Stimulated activated CD8-positive, alpha-beta memory T cell treated with anti-CD3 and anti-CD28 coated beads, Interleukin-4, amount 100 ng/mL, for 48 hours (primary cell): ENCODE results near the gene ANXA2.
A peak's percentile ranks its signal among the peaks of the same experiment; 100 is the strongest.
"Not testable (repeated sequence)": the region's sequence is repeated elsewhere in the genome, so short reads cannot be mapped to it uniquely, and the experiment has no call there.

Experiments used
- DNase-seq: peaks from one replicate; pipeline ENCODE4 v3.0.0-alpha.2; 2020

ANXA2 gene

DNA sequence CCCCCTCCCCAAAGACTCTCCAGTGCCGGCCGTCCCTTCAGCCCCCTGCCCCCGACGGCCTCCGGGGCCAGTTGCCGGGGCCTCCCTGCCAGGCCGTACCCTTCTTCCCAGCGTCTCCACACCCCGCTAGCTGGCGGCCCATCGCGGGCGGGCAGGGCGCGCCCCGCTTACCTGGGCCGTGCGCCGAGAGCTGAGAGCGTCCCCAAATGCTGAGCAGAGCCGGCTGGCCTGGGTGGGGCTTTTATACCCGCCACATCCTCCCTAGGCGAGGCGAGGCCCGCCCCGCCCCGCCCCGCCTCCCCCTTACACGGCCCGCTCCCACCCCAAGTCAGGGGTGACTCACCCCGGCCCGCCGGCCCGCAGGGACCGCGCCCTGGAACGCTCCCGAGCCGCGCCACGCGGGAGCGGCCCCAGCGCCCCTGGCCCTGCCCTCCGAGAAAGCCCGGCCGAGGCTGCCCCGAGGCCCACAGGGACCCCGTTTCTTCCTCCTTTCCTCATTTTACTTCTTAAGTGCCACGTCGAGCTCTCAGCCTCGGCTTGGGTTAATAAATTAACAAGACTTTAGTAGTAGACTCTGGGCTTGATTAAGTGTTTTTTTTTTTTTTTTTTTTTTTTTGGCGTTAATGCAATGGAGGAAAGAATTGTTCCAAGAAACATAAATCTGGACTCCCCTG lies at the start of gene ANXA2:
Gene ANXA2 (minus strand): TSS at position 215 of the 674 bp plus-strand sequence. CDS start 11,911 bp downstream, outside the sequence.
- DNase-seq, result peak; percentile 84

DNA sequence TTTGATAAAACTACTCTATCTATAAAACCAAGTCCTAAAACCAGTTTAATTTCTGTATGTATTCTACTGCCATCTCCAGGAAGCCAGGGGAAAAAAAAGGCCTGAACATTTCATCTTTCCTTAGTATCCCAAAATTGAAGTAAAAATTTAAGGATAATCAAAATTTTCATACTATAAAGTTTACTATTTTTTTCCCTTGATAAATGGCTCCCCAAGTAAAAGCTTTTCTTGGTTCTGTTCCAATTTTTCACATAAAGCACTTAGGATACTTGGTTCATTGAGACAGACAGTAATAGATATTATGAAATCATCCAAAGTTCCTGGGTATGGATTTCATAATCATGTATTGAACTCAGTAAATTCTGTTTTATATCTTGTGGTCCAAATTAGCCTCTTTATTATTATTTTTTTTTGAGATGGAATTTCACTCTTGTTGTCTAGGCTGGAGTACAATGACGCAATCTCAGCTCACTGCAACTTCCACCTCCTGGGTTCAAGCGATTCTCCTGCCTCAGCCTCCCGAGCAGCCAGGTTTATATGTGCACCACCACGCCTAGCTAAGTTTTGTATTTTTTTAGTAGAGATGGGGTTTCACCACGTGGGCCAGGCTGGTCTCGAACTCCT lies 46.6 kb upstream of the ANXA2 start:
- DNase-seq, result no peak

DNA sequence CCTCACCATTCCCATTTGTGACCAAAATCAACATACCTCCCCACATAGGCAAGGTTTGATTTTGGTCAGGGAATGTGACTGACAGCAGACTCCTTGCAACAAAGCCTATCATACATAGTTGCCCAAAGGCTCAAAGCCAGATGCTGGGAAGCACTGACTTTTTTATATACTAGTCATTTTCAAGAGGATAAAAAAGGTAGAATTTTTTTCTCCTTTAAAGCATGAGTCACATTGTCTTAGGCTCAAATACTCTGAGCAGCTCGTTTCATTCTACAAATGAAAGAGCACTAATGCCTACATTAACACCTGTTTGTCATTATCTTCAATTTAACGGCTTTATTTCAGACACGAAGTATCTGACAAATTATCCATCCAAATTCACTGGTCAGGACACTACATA lies 45.0 kb upstream of the ANXA2 start:
- no peak for DNase-seq

DNA sequence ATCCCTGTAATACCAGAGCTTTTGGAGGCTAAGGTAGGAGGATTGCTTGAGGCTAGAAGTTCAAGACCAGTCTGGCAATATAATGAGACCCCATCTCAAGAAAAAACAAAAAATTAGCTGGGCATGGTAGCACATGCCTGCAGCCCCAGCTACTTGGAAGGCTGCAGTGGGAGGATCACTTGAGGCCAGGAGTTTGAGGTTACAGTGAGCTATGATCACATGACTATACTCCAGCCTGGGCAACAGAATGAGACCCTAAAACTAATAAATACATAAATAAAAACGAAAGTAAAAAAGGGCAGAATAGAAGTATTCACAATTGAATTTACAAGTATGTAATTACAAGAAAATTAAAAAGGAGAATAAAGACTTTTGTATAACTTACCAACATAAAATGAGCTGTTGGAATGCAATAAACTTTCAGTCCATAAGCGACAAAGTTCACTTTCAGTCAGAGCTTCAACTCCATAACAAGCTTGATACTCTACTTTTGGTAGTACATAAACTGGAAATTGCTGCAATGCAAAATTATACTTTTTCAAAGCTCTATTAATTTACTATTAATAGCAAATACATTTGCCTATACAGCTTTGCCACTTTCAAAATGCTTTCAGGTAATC lies 44.4 kb upstream of the ANXA2 start:
- no peak for DNase-seq

DNA sequence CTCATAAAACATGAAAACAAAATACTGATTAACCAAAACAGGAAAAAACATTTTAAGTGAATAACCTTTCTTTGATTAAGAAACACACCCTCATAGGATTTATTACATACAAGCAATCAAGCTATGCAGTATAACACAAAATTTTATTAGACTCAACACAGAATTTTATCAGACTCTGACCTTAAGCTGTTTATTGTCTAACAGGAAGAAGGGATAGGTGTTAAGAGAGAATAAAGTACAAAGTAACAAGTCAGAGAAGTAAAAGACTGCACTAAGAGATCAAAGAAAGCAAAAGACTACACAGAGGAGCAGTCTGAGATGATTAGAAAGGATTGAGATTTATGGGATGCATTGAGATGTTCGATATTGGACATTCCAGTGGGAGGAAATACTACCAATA lies 43.5 kb upstream of the ANXA2 start:
- no peak for DNase-seq

DNA sequence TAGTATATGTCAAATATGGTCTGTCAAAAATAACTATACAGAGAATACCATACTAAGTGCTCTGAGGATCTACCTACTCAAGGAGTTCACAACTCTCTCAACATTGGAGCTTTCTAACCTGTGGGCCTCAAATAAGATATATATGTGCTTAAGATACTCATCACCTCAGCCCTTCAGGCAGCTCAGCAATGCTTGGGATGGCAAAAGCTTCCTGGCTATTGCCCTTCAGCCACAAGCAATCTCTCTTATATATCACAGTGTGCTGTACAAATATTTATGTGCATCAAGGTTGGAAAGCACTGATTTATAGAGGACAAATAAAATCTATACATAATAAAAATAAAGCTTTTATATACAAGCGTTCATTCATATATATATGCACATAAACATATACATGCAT lies 40.9 kb upstream of the ANXA2 start:
- no peak for DNase-seq

DNA sequence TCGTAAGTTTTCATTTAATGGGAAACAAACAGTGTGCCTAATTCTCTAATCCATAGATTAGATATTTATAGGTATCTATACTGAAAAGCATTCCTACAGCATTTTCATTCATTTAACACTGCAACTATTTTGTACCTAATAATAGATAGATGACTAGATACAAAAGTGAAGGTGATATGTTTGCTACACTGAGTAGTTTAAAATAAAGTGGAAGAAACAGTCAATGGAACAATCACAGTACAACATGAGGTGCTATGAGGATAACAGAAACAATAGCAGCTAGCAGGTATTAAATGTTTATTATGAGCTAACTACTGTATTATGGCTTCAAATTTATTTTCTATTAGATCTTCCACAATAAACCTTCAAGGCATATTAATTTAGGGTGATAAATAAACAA lies 31.1 kb upstream of the ANXA2 start:
- DNase-seq, result no peak

DNA sequence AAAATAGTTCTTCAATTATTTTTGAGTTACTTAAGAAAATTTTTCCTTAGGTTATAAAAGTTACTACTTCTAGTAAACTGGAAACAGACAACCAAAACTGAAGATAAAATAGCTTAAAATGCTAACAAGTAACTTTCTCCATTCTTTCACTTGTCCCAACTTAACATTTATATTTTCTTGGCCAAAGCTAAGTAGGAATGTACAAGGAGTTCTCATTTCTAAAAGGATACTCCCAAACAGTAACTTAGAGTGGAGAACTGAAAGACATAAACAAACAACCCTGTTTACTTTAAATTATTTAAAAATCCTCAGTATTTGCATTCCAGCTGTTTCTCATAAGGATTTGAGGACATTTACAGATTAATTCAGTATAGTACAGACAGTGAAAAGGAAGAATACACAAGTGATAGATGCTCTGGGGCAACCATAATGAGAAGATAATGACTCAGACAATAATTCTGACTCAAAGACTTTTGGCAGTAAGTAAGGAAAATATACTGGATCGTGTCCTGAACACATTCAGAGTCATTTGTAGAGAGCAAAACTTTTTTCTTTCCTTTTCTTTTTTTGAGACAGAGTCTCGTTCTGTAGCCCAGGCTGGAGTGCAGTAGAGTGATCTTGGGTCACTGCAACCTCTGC lies 29.2 kb upstream of the ANXA2 start:
- DNase-seq, result no peak

DNA sequence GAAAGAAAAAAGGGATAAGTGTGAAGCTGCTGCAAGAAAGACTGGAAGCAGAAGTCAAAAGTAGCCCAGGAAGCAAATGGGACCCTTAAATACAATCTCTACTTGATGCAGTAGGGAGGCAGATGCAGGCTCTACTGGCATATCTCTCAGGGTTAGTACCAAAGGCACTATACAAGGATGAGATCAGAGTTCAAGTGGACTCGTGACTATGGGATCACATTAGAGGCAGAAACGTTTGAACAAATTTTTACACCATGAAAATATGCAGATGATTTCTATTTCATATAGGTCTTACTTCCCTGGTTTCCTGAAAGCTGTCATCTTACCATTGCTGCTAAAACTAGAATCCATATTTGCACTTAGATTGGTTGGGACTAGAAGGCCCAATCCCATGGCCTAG lies 27.7 kb upstream of the ANXA2 start:
- no peak for DNase-seq

DNA sequence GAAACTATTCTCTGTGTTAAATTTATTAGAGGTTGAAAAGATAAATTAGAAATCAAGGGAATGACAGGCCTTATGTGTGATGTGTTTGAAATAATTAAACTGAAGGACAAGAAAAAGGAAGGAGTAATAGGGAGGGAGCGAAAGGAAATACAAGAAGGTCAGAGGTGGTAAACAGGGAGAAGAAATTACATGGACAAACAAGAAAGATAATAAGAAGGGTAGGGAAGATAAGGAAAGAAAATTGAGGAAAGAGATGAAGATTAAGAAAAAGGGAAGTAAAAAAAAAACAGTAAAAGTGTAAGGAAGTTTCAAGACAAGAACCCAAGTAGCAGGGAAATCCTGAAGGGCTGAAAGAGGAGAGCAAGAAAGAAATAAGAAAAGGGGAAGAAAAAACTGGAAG lies 26.2 kb upstream of the ANXA2 start:
- DNase-seq, result no peak

DNA sequence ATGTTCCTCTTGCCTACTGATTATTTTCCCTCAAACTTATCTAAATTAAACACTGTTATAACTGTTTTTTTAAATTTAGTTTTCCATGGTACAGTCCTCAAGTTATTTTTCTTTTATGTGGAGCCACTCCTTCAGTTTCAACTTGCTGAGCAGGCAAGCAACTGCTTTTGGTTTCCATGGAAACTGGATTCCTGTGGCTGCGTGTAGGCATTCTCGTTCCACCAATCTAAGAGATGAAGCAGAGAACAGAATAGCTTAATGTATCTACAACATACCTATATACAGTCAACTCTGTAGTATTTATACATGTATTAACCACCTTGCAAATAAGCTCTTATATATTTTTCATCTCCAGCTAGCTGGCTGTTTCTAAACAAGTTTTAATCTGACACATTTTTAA lies 25.8 kb upstream of the ANXA2 start:
- DNase-seq, result no peak

DNA sequence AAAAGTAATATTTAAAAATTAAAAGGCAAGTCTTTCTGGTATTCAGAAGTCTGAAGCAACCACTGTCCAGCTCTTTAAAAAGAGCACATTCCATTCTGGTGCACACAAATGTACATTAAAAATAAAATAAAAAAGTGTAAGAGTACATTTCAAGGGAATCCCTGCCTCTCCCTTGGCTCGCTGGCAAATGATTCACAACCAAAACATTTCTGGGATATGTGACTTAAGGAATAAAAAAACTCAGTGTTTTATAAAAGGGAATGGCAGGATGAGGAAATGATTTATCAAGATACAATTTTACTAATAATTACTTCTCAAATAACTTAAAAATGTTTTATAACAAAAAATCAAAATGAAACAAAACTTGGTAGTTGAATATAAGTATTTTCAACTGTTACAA lies 23.8 kb upstream of the ANXA2 start:
- DNase-seq, result no peak

DNA sequence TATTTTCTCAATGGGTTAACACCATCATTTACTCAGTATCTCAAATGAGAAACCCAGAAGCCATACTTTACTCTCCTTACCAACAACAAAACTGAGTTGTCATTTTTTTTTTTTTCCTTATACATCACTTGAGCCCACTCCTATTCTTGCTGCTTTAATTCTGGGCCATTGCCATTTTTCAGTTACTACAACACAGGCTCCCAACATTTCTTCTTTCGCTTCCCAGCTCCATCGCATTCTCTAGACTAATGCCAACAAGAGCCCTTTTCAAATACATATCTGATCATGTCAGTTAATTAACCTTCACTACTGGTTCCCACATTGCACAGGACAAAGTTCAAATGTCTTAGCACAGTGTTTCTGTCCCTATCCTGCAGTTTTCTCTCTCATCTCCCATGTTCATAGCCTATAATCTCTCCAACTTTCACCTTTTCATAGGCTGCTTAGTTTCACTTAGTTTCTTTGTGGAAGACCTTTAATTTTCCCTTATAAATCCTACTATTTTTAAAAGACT lies 22.5 kb upstream of the ANXA2 start:
- DNase-seq, result no peak

DNA sequence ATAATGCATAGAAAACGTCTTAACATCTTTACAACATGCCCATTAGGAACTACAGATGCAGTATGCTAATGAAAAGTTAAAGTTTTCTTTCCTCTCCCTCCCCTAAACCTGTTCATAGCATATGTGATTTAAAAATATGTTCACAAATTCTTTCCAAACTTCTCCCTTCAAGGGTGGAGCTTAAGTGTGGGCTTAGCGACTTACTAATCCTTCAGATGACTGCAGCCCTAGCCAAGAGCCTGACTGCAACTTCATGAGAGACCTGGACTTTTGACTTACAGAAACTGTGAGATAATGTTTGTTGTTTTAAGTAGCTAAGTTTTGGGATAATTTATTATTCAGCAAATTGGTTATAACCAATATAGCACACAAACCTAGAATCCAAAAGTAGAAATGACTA lies 22.0 kb upstream of the ANXA2 start:
- DNase-seq, result no peak

DNA sequence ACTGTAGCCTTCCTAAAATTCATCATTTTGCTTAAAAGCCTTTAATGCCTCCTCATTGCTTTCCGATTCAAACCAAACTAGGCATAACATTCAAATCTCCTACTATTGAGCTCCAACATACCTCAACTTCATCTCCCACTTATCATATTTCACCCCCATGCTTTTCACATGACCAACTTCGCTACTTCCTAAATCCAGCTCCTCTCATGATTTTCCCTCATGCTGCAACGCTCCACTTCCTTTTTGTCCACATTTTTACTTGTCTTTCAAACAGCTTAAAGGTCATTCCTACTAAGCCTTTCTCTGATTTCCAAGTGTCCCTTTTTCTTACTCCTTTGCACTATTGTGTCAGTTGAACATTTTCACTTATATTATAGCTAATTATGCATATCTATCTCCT lies 20.3 kb upstream of the ANXA2 start:
- DNase-seq, result no peak

DNA sequence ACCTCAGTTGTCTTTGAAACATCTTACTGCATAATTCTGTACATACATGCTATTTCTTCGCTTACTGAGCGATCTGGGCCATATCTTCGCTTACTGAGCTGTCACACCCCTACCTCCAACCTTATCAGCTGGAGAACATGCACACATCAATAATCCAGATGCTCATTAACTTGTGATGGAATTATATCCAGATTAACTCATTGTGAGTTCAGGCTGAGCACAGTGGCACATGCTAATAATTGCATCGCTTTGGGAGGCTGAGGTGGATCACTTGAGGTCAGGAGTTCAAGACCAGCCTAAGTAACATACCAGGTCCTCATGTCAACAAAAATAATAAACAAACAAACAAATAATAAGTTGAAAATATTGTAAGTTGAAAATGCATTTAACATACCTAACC lies 19.3 kb upstream of the ANXA2 start:
- DNase-seq, result no peak

DNA sequence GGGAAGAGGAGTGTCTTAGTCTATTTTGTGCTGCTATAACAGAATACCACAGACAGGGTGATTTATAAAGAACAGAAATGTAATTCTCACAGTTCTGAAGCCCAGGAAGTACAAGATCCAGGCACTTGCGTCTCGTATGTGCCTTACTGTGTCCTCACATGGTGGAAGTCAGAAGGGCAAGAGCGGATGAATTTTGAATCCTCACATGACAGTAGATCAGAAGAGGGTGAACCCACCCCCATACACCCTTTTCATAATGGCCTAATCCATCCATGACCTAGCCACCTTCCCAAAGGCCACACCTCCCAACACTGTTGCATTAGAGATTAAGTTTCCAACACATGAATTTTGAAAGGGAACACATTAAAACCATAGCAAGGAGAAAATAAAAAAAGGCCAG lies 18.7 kb upstream of the ANXA2 start:
- no peak for DNase-seq

DNA sequence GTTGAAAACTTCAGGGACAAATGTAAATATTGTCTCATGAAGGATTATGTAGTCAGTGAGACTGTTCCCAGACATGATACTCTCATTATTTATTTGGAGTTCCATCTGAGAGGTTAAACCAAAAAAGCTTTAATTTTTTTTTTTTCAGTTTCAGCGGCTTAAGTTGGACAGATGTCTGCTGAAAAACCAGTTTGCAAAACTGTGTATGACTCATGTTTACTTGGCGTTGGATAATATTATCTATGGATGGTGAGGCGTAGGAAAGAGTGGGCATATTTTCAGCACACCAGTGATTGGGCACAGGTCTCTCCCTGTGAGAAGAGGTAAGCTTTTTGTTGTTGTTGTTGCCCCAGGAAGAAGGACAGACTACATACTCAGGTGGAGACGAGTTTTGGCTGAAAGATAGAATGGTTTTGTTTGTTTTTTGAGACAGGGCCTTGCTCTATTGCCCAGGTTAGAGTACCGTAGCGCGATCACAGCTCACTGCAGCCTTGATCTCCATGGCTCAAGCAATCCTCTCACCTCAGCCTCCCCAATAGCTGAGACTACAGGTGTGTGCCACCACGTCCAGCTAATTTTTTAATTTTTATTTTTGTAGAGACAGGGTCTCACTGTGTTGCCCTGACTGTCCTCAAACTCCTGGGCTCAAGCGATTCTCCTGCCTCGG lies 16.4 kb upstream of the ANXA2 start:
- no peak for DNase-seq

DNA sequence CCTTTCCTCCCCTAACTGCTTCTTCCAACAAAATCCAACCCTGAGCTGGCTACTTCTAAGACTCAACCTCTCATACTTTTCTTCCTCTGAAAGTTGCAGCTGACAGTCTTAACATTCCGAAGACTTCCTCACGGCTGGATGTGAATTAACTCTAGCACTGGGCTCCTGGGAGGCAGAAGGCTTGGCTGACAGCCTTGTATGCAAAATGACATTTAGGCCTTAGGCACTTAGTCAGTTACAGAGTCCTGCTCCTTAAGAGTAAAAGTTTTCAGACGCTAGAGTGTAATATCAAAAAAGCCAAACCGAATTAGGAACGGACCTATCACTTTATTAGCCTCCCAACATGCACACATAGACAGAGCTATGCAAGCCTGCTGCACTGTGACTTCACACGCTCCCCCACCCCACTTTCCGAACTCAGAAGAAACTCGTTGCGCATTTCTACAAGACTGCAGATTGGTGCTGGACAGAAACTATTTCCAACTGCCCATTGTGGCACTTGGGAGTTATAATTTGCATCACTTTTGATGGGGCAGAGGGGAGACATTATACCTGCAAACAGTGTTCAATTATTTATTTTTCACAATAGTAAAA lies 15.5 kb upstream of the ANXA2 start:
- DNase-seq, result no peak

DNA sequence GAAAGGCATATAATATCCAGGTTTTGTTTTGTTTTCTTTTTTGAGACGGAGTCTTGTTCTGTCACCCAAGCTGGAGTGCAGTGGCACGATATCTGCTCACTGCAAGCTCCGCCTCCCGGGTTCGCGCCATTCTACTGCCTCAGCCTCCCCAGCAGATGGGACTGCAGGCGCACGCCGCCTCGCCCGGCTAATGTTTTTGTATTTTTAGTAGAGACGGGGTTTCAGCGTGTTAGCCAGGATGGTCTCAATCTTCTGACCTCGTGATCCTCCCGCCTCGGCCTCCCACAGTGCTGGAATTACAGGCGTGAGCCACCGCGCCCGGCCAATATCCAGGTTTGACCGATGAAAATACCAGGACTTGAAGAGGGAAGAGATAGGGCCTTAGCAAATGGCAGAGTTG lies 15.0 kb upstream of the ANXA2 start:
- not testable (repeated sequence) for DNase-seq

DNA sequence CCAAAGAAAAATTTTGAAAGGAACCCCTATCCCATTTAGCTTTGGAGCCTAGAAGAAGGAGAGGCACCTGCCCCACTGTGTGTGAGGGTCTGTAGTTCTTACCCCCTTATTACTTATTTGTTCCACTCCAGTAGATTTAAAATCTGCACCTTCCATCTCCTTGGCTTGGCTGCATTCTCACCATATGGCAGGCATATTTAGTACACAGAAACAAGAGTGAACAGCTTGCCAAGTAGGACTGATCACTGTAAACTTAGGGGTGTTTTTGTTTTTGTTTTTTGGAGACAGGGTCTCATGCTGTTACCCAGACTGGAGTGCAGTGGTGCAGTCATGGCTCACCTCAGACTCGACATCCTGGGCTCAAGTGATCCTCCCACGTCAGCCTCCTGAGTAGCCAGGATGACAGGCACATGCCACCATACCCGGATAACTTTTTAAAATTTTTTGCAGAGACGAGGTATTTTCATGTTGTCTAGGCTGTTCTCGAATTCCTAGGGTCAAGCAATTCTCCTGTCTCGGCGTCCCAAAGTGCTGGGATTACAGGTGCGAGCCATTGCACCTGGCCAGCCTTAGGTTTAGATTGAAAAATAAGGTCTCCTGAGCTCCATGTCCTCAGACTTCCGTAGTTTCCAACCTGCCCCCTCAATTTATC lies 14.1 kb upstream of the ANXA2 start:
- no peak for DNase-seq

DNA sequence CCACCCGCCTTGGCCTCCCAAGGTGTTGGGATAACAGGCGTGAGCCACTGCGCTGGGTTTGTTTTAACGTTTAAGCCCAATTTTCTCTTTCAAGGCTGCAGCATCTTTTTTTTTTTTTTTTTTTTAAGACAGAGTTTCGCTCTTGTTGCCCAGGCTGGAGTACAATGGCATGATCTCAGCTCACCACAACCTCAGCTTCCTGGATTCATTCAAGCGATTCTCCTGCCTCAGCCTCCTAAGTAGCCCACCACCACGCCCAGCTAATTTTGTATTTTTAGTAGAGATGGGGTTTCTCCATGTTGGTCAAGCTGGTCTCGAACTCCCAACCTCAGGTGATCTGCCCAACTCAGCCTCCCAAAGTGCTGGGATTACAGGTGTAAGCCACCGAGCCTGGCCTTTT lies 12.6 kb upstream of the ANXA2 start:
- DNase-seq, result not testable (repeated sequence)
